SK-N-SH (cell line): ENCODE results near the gene NOX4. TPM values are rescaled to one million over a fixed set of nuclear protein-coding genes. Genes with fewer than 3 reads are reported as not detected.

Experiments used
- CTCF ChIA-PET: fragments of 300-600, 350-600 bp; formaldehyde crosslinking; extraction: SDS; loops from one replicate; lab custom pipeline; 2021; lab: Yijun Ruan, JAX
- POLR2A ChIA-PET: fragments of 350-600 bp; sonication (Branson Sonifier 250); formaldehyde crosslinking; extraction: SDS; loops from one replicate; lab custom pipeline; 2020; ENCODE audit warnings: antibody characterized with exemption, inconsistent platforms; lab: Yijun Ruan, JAX
- DNase-seq: peaks from one replicate; pipeline ENCODE4 v3.0.0; 2012
- H2AFZ ChIP-seq: fragments of 200-600 bp; sonication (generic); 2 replicates; pipeline ENCODE4 v1.8.1; 2016; ENCODE audit warnings: antibody characterized with exemption, mild to moderate bottlenecking, low read depth
- H3F3A ChIP-seq: fragments of 200-600 bp; sonication (generic); replicated peaks from 2 replicates; pipeline ENCODE3; 2016; ENCODE audit warnings: antibody characterized with exemption, mild to moderate bottlenecking; ENCODE audit not compliant: insufficient read depth
- H3K27ac ChIP-seq, 2 experiments: fragments of 200-500 bp in 1 of 2; fragments of 200-600 bp in 1 of 2; sonication (Bioruptor generic) in 1 of 2; sonication (generic), shearing (Covaris generic) in 1 of 2; 2 replicates each; pipeline versions ENCODE4 v1.5.1 to v1.6.1; 2014 to 2016; ENCODE audit warnings: low read depth in 2 of 2, inconsistent platforms in 1 of 2, low read length in 1 of 2, mild to moderate bottlenecking in 1 of 2, mixed read lengths in 1 of 2
- H3K27me3 ChIP-seq: fragments of 200-600 bp; sonication (generic), shearing (Covaris generic); 2 replicates; pipeline ENCODE4 v1.6.1; 2016; ENCODE audit warnings: mixed run types; ENCODE audit not compliant: insufficient read depth
- H3K36me3 ChIP-seq, 2 experiments: fragments of 200-500 bp in 1 of 2; fragments of 200-600 bp in 1 of 2; sonication (Bioruptor generic) in 1 of 2; sonication (generic) in 1 of 2; replicated peaks in 1 of 2; 2 replicates each; pipeline versions ENCODE3 to v1.5.1; 2014 to 2016; ENCODE audit warnings: low read length in 1 of 2, mild to moderate bottlenecking in 1 of 2; ENCODE audit not compliant: insufficient read depth in 2 of 2, control insufficient read depth in 1 of 2
- H3K4me1 ChIP-seq, 2 experiments: fragments of 200-500 bp in 1 of 2; fragments of 200-600 bp in 1 of 2; sonication (Bioruptor generic) in 1 of 2; sonication (generic), shearing (Covaris generic) in 1 of 2; 2 replicates each; pipeline versions ENCODE4 v1.5.1 to v1.6.1; 2014 to 2016; ENCODE audit warnings: low read depth in 1 of 2, low read length in 1 of 2, mixed run types in 1 of 2; ENCODE audit not compliant: insufficient read depth in 2 of 2, control insufficient read depth in 1 of 2
- H3K4me2 ChIP-seq: fragments of 200-600 bp; sonication (generic), shearing (Covaris generic); 2 replicates; pipeline ENCODE4 v1.6.1; 2017; ENCODE audit warnings: mixed run types
- H3K4me3 ChIP-seq, 2 experiments: fragments of 200-500 bp in 1 of 2; fragments of 200-600 bp in 1 of 2; sonication (Bioruptor generic) in 1 of 2; sonication (generic), shearing (Covaris generic) in 1 of 2; 2 replicates each; pipeline versions ENCODE4 v1.5.1 to v1.8.1; 2014 to 2016; ENCODE audit warnings: low read depth in 2 of 2, inconsistent platforms in 1 of 2, low read length in 1 of 2, mild to moderate bottlenecking in 1 of 2, mixed read lengths in 1 of 2, moderate library complexity in 1 of 2
- H3K79me2 ChIP-seq: fragments of 200-600 bp; sonication (generic); 2 replicates; pipeline ENCODE4 v1.8.1; 2017; ENCODE audit warnings: mild to moderate bottlenecking; ENCODE audit not compliant: insufficient read depth
- H3K9ac ChIP-seq: fragments of 200-600 bp; sonication (generic); 2 replicates; pipeline ENCODE4 v1.6.1; 2017; ENCODE audit warnings: mixed run types
- H3K9me2 ChIP-seq: fragments of 200-600 bp; sonication (generic); 2 replicates; pipeline ENCODE4 v1.6.1; 2017; ENCODE audit warnings: mixed run types
- H3K9me3 ChIP-seq: fragments of 200-600 bp; sonication (generic); 2 replicates; pipeline ENCODE4 v1.6.1; 2017; ENCODE audit warnings: mixed run types, mild to moderate bottlenecking, moderate library complexity
- H4K20me1 ChIP-seq: fragments of 200-600 bp; sonication (generic); 2 replicates; pipeline ENCODE4 v1.6.1; 2017; ENCODE audit warnings: mild to moderate bottlenecking, mixed run types; ENCODE audit not compliant: insufficient read depth
- ELF1 ChIP-seq: IDR thresholded peaks from 2 replicates; pipeline ENCODE4 v1.4.0; 2012
- EP300 ChIP-seq, 2 experiments: IDR thresholded peaks; 2 replicates each; pipeline versions ENCODE4 v1.4.0 to v1.6.1; 2012; ENCODE audit warnings: borderline replicate concordance in 1 of 2, low read depth in 1 of 2, low read length in 1 of 2
- EZH2phosphoT487 ChIP-seq: fragments of 200-600 bp; sonication (generic); IDR thresholded peaks from 2 replicates; pipeline ENCODE4 v1.6.1; 2017; ENCODE audit warnings: low read depth, mixed run types, mild to moderate bottlenecking, antibody characterized with exemption, moderate library complexity, borderline replicate concordance
- FOSL2 ChIP-seq: IDR thresholded peaks from 2 replicates; pipeline ENCODE4 v1.4.0; 2012; ENCODE audit warnings: low read depth, mild to moderate bottlenecking, moderate library complexity, borderline replicate concordance
- FOXM1 ChIP-seq: IDR thresholded peaks from 2 replicates; pipeline ENCODE4 v1.4.0; 2012; ENCODE audit warnings: low read depth, mild to moderate bottlenecking
- GATA2 ChIP-seq: sonication (generic); formaldehyde crosslinking; IDR thresholded peaks from 2 replicates; pipeline ENCODE4 v1.5.0; 2020; ENCODE audit warnings: mild to moderate bottlenecking, missing genetic modification reagents
- MEF2A ChIP-seq: IDR thresholded peaks from 2 replicates; pipeline ENCODE4 v1.4.0; 2012; ENCODE audit warnings: low read depth, borderline replicate concordance
- NFIC ChIP-seq: IDR thresholded peaks from 2 replicates; pipeline ENCODE4 v1.4.0; 2012; ENCODE audit warnings: borderline replicate concordance
- NRF1 ChIP-seq: IDR thresholded peaks from 2 replicates; pipeline ENCODE4 v1.6.1; 2012; ENCODE audit warnings: low read depth, mild to moderate bottlenecking, low read length
- RAD21 ChIP-seq: IDR thresholded peaks from 2 replicates; pipeline ENCODE4 v1.6.1; 2012; ENCODE audit warnings: mild to moderate bottlenecking, low read length
- RXRA ChIP-seq: IDR thresholded peaks from 2 replicates; pipeline ENCODE4 v1.4.0; 2012; ENCODE audit warnings: low read depth, mild to moderate bottlenecking, borderline replicate concordance
- SIN3A ChIP-seq: IDR thresholded peaks from 2 replicates; pipeline ENCODE4 v1.6.1; 2012; ENCODE audit warnings: low read depth, mild to moderate bottlenecking, low read length, moderate library complexity, borderline replicate concordance
- SMC3 ChIP-seq: IDR thresholded peaks from 2 replicates; pipeline ENCODE4 v1.6.1; 2012; ENCODE audit warnings: low read depth, low read length, improper control_type of control experiment
- TAF1 ChIP-seq: IDR thresholded peaks from 2 replicates; pipeline ENCODE4 v1.6.1; 2012; ENCODE audit warnings: low read depth, mild to moderate bottlenecking, low read length, moderate library complexity, borderline replicate concordance
- TCF12 ChIP-seq: IDR thresholded peaks from 2 replicates; pipeline ENCODE4 v1.4.0; 2012
- TEAD4 ChIP-seq: IDR thresholded peaks from 2 replicates; pipeline ENCODE4 v1.4.0; 2012; ENCODE audit warnings: mild to moderate bottlenecking, borderline replicate concordance; ENCODE audit not compliant: insufficient read depth
- WGBS: methylation state at CpG from one replicate; pipeline ENCODE4 v1.1.6; 2017; ENCODE audit warnings: low lambda C conversion rate; 5-methylcytosine and 5-hydroxymethylcytosine counted together
- polyA plus RNA-seq, 3 experiments: library from polyadenylated mRNA; depleted of rRNA; stranded (reverse); fragments of >200 nt; gene quantifications; 2 replicates each; pipeline ENCODE4 v1.2.3, GENCODE V29; 2012
- TF ChIP-seq, protein P1 (sequence below): fragments of 150-350 bp; IDR thresholded peaks from 2 replicates; pipeline ENCODE4 v1.6.1; 2016; ENCODE audit warnings: mild to moderate bottlenecking, low read depth, low read length
- TF ChIP-seq, protein P2 (sequence below): IDR thresholded peaks from 2 replicates; pipeline ENCODE4 v1.4.0; 2012; ENCODE audit warnings: low read depth
- TF ChIP-seq, protein P3 (sequence below): IDR thresholded peaks from 2 replicates; pipeline ENCODE4; 2012

Gene NOX4
- polyA plus RNA-seq, 1 of the 3 experiments (the other 2 are of a cell fraction) = 2.2 TPM

DNA sequence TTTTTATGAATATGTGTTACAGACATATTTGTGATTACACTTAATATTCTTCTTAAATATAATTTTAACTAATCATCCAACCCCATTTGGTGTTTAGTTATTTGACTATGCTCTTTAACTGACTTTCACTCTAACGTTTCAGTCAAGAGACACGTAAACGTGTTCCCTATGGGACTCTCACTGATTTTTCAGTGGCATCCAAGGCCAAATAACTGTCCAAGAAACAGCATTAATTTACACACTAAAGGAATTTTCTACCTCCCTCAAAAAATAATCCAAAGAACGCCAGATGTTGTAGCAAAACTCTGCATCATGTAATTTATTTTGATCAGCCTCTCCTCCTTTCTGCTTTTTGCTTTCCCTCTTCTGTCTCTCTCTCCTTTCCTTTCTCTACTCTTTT is 44.0 kb upstream of the NOX4 start:
- TF ChIP-seq EZH2phosphoT487 = no peak
- no peak for TF ChIP-seq FOSL2
- no peak for TF ChIP-seq SIN3A
- TF ChIP-seq NFIC = no peak
- TF ChIP-seq, protein P1, sequence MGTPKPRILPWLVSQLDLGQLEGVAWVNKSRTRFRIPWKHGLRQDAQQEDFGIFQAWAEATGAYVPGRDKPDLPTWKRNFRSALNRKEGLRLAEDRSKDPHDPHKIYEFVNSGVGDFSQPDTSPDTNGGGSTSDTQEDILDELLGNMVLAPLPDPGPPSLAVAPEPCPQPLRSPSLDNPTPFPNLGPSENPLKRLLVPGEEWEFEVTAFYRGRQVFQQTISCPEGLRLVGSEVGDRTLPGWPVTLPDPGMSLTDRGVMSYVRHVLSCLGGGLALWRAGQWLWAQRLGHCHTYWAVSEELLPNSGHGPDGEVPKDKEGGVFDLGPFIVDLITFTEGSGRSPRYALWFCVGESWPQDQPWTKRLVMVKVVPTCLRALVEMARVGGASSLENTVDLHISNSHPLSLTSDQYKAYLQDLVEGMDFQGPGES = no peak
- TF ChIP-seq TAF1 = no peak
- TF ChIP-seq RXRA = no peak
- no peak for TF ChIP-seq FOXM1
- no peak for TF ChIP-seq SMC3
- TF ChIP-seq GATA2 = no peak
- TF ChIP-seq RAD21 = no peak
- TF ChIP-seq, protein P2, sequence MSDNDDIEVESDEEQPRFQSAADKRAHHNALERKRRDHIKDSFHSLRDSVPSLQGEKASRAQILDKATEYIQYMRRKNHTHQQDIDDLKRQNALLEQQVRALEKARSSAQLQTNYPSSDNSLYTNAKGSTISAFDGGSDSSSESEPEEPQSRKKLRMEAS = no peak
- TF ChIP-seq ELF1 = no peak
- TF ChIP-seq MEF2A = no peak
- TF ChIP-seq TCF12 = no peak
- TF ChIP-seq, protein P3, sequence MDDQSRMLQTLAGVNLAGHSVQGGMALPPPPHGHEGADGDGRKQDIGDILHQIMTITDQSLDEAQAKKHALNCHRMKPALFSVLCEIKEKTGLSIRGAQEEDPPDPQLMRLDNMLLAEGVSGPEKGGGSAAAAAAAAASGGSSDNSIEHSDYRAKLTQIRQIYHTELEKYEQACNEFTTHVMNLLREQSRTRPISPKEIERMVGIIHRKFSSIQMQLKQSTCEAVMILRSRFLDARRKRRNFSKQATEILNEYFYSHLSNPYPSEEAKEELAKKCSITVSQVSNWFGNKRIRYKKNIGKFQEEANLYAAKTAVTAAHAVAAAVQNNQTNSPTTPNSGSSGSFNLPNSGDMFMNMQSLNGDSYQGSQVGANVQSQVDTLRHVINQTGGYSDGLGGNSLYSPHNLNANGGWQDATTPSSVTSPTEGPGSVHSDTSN = no peak
- no peak for TF ChIP-seq EP300 (IDR thresholded peaks at IDR 0.05; ENCODE audit: borderline replicate concordance in 1 of 2, low read depth in 1 of 2, low read length in 1 of 2)
- TF ChIP-seq TEAD4 = no peak
- TF ChIP-seq NRF1 = no peak
- no peaks in the 10 kb centered on the region for H4K20me1 ChIP-seq
- H3K9ac ChIP-seq = no peak overlapping the region
- H2AFZ ChIP-seq = 0 out of 2 replicates have a peak overlapping the region, but pooled peaks have one; percentile 71
- no peaks in the 10 kb centered on the region; a peak in 2 of 4 replicates for H3K4me1 ChIP-seq
- H3K27ac ChIP-seq = no peak overlapping the region
- CTCF ChIA-PET = no interaction called here
- no peaks in the 10 kb centered on the region for H3K36me3 ChIP-seq
- H3F3A ChIP-seq = no peaks in the 10 kb centered on the region
- H3K79me2 ChIP-seq = no peaks in the 10 kb centered on the region
- POLR2A ChIA-PET = no interaction called here
- no peak for DNase-seq
- no peaks in the 10 kb centered on the region for H3K9me3 ChIP-seq
- H3K4me2 ChIP-seq = no peak overlapping the region
- H3K4me3 ChIP-seq = no peak overlapping the region
- no peaks in the 10 kb centered on the region for H3K27me3 ChIP-seq
- 56% methylated on average over 4 of the region's 4 CpGs for WGBS
- no peaks in the 10 kb centered on the region for H3K9me2 ChIP-seq
